Cardiac muscle cell (in vitro differentiated cells and primary cell): ENCODE measurements around the gene DST. TPM values are rescaled to one million over a fixed set of nuclear protein-coding genes. Genes with fewer than 3 reads are reported as not detected.

Experiments used
- DNase-seq, 2 donors: peaks; one replicate each; pipeline versions ENCODE4 v3.0.0 to v3.0.0-alpha.2; 2010 to 2017; ENCODE audit warnings: low read depth in 1 of 2, low spot score in 1 of 2
- H3K27ac ChIP-seq: fragments of 200-600 bp; sonication (generic); 2 replicates; pipeline ENCODE4 v1.5.1; 2016
- H3K27me3 ChIP-seq: fragments of 200-600 bp; sonication (generic); 2 replicates; pipeline ENCODE4 v1.6.0; 2016; ENCODE audit warnings: control low read depth
- H3K36me3 ChIP-seq: fragments of 200-600 bp; sonication (generic); 2 replicates; pipeline ENCODE4 v1.5.1; 2016; ENCODE audit warnings: control low read depth
- H3K4me1 ChIP-seq: fragments of 200-600 bp; sonication (generic); 2 replicates; pipeline ENCODE4 v1.8.1; 2017; ENCODE audit warnings: low read depth, mild to moderate bottlenecking, mixed run types
- H3K4me3 ChIP-seq: fragments of 200-600 bp; sonication (generic); 2 replicates; pipeline ENCODE4 v1.5.1; 2016; ENCODE audit warnings: mild to moderate bottlenecking
- H3K9me3 ChIP-seq: fragments of 200-600 bp; sonication (generic); 2 replicates; pipeline ENCODE4 v1.5.1; 2017; ENCODE audit warnings: low read depth, mild to moderate bottlenecking, control low read depth
- polyA plus RNA-seq: library from polyadenylated mRNA; unstranded; fragments of >200 nt; fragmentation: Nextera tagmentation; extraction: Ambion mirVana; gene quantifications from 2 replicates; pipeline ENCODE4 v1.2.1, GENCODE V29; 2016
- total RNA-seq: library from RNA; depleted of rRNA; stranded (reverse); fragments of >200 nt; gene quantifications from 2 replicates; pipeline ENCODE4 v1.2.3, GENCODE V29; 2016
- TF ChIP-seq, protein P1 (sequence below): IDR thresholded peaks from 2 replicates; pipeline ENCODE4 v1.5.1; 2012; ENCODE audit warnings: low read depth, mild to moderate bottlenecking, low read length

The DST gene
- total and polyA plus RNA-seq, 2 experiments from 2014 or later = 31.7 to 82.1 TPM

DNA sequence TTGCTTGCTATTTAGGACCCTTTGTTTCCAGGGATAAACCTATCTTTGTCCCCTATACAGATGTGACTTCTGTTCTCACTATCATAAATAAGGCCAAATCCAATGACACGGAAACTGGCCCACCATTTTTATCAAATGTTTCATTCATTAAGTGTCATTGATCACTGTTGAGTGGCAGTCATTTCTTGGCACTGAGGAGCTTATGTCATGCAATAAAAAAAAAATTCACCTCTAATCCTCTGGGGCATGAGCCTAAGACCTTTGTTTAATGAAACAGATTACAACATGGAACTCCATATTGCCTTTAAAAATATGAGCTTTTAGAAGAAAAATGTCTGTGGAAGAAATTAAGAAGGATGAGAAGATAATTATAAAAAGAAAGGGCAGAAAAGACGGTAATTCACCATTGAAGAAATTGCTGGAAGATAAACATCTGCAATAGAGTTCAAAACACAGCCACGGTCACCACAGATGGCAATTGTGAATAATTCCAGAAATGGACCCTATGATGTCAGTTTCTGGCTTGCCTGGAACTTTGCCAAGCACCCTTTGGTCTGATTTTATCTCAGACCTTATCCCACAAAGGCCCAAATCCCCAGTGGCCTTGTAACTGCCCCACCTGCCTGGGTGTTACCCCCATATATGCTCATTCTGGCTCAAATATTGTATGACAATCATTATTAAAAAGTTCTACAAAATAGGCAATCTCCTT, 91.1 kb downstream of the DST start:
- H3K27me3 ChIP-seq = no peaks in the 10 kb centered on the region
- H3K9me3 ChIP-seq = no peaks in the 10 kb centered on the region
- H3K27ac ChIP-seq = no peak overlapping the region
- H3K4me1 ChIP-seq = no peaks in the 10 kb centered on the region
- TF ChIP-seq, protein P1, sequence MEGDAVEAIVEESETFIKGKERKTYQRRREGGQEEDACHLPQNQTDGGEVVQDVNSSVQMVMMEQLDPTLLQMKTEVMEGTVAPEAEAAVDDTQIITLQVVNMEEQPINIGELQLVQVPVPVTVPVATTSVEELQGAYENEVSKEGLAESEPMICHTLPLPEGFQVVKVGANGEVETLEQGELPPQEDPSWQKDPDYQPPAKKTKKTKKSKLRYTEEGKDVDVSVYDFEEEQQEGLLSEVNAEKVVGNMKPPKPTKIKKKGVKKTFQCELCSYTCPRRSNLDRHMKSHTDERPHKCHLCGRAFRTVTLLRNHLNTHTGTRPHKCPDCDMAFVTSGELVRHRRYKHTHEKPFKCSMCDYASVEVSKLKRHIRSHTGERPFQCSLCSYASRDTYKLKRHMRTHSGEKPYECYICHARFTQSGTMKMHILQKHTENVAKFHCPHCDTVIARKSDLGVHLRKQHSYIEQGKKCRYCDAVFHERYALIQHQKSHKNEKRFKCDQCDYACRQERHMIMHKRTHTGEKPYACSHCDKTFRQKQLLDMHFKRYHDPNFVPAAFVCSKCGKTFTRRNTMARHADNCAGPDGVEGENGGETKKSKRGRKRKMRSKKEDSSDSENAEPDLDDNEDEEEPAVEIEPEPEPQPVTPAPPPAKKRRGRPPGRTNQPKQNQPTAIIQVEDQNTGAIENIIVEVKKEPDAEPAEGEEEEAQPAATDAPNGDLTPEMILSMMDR = no peak
- DNase-seq = no peak
- peaks cover 7% of the 10 kb centered on the region for H3K36me3 ChIP-seq
- no peak overlapping the region for H3K4me3 ChIP-seq

- peak in 1 of 2 donors; percentile 34 for DNase-seq
- Histone ChIP-seq H3K4me1 (no peaks in the 10 kb centered on the region), H3K27me3 (no peaks in the 10 kb centered on the region), H3K9me3 (no peaks in the 10 kb centered on the region), H3K4me3 (no peak overlapping the region), H3K27ac (no peak overlapping the region), H3K36me3 (peaks cover 7% of the 10 kb centered on the region)
- TF ChIP-seq, protein P1 = no peak
Observed at GRCh38 chr6:56550301-56550700, 92.4 kb downstream of the DST start.

GRCh38 chr6:56549014-56549413, 93.7 kb downstream of the DST start:
- Histone ChIP-seq H3K36me3 (no peaks in the 10 kb centered on the region), H3K27ac (no peak overlapping the region), H3K4me1 (no peaks in the 10 kb centered on the region), H3K27me3 (no peaks in the 10 kb centered on the region), H3K9me3 (no peaks in the 10 kb centered on the region), H3K4me3 (no peak overlapping the region)
- TF ChIP-seq, protein P1 = peak; percentile 32
- peak in 1 of 2 donors; percentile 25 for DNase-seq

GRCh38 chr6:56547687-56548086, 95.0 kb downstream of the DST start:
- Histone ChIP-seq H3K27ac (no peak overlapping the region), H3K9me3 (no peaks in the 10 kb centered on the region), H3K36me3 (no peaks in the 10 kb centered on the region), H3K4me3 (no peak overlapping the region), H3K27me3 (no peaks in the 10 kb centered on the region), H3K4me1 (no peaks in the 10 kb centered on the region)
- TF ChIP-seq, protein P1 = no peak
- DNase-seq = no peak

DNA sequence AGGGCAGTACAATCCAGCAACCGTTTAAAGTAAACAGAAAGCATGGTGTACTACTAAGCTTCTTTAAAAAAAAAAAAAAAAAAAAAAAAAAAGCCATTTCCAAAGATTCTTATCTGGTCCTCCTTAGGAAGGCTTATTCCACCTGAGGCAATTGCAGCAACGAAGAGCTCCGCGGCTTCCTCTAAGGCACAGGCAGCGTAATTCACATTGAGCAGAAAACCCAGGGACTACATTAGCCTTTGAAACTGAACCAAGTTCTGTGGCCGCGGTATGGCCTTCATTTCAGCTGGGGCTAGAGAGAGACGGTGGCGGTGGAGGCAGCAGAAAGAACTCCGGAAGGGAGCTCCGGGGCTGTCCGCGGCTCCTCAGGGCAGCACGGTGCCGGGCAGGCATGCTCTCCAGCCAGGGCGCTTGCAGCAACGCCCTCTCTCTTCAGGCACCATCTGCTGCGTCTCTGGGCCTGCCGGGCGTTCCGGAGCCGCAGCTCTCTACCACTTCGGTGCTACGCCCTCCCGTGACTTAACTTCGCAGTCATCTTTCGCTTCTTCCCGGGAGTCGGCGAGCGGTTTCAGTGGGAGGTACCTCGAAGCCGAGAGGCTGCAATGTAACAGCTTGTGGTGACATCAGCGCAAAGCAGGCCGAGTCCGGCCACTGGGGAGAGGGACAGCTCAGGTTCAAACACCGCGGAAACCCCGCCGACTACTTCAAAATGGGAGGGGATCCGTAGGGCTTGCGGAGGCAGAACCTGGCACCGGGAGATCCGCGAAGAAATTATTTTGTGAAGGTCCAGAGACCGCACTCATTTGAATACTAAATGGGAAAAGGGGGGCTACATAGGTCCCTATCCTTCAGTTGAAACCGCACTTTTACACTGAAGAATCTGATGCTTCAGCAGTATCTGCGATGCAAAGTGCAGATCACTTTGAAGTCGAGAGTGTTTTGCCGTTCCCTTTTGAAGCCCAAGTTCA, 100.0 kb downstream of the DST start:
- Histone ChIP-seq H3K9me3 (no peaks in the 10 kb centered on the region), H3K27me3 (peaks cover 6% of the 10 kb centered on the region), H3K36me3 (no peaks in the 10 kb centered on the region), H3K27ac (peak overlapping the region; percentile 61), H3K4me3 (peak overlapping the region; percentile 31), H3K4me1 (no peaks in the 10 kb centered on the region)
- TF ChIP-seq, protein P1 = peak; percentile 39
- peak; percentile 94 to 98 for DNase-seq
